GM08714 (cell line): ENCODE data around the gene SSTR5.
"Not testable (repeated sequence)": the region's sequence is repeated elsewhere in the genome, so short reads cannot be mapped to it uniquely, and the experiment has no call there.

Experiments used
- H3K4me3 ChIP-seq: fragments of 200-500 bp; sonication (Bioruptor generic); 2 replicates; pipeline ENCODE4 v1.5.1; 2014; ENCODE audit warnings: mild to moderate bottlenecking, low read length, inconsistent platforms
- ZNF274 ChIP-seq: IDR thresholded peaks from 2 replicates; pipeline ENCODE4 v1.6.1; 2012; ENCODE audit warnings: mild to moderate bottlenecking, low read depth, low read length

SSTR5 gene

DNA sequence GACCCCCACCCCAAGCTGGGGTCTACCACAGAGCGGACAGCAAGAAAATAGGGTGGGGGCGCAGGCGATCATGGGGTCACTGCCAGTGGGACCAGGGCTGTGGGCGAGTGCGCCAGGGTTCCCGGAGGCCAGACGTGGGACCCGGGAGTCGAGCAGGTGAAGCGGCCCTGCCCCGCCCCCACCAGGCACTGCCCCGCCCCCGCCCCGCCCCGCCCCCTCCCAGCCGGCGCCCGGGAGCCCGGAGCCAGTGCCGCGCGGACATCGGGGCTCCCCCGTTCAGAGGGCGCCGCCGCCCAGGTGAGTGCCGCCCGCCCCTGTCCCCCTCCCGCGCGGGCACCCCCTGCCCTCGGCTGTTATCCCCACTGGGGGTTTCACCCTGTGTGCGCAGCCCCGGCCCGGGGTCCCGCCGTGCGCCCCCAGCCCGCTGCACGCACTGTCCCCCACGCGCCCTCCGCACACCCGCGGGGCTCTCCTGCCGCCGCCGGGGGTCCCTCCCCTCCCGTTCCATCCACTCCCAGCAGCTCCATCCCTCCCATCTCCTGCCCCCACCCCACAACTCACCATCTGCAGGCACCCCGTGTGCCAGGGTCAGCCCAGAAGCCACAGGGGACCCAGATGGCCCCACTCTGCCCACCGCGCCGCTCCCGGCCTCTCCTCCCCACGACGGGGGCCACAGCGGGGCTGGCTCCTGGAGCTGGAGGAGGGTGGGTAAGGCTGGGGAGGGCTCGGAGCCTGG lies at the start of gene SSTR5:
Gene SSTR5 (plus strand): TSS at position 222 of the 736 bp plus-strand sequence. CDS start 6,122 bp downstream, outside the sequence.
- H3K4me3 ChIP-seq: no peak within 1 kb of the TSS

DNA sequence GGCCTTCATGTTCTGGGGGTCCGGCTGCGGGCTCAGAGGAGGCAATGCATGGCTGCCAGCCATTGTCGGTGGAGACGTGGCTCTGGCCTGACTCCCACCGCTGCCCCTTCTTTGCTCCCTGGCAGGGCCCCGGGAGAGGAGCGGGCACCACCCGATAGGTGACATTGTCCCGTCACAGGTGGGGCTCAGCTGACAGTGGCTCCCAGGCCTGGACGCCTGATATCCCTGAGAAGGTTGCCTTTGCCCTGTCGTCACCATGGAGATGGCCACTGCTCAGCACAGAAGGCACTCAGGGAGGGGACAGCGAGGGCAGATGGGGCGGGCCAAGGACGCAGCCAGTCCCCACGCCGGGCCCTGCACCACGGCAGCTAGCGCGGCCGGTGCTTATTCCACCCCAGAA lies 48.4 kb upstream of the SSTR5 start:
- TF ChIP-seq ZNF274: no peak
- no peak overlapping the region for H3K4me3 ChIP-seq

More for the DNA sequence above, at the start of gene SSTR5:
- no peak for TF ChIP-seq ZNF274

DNA sequence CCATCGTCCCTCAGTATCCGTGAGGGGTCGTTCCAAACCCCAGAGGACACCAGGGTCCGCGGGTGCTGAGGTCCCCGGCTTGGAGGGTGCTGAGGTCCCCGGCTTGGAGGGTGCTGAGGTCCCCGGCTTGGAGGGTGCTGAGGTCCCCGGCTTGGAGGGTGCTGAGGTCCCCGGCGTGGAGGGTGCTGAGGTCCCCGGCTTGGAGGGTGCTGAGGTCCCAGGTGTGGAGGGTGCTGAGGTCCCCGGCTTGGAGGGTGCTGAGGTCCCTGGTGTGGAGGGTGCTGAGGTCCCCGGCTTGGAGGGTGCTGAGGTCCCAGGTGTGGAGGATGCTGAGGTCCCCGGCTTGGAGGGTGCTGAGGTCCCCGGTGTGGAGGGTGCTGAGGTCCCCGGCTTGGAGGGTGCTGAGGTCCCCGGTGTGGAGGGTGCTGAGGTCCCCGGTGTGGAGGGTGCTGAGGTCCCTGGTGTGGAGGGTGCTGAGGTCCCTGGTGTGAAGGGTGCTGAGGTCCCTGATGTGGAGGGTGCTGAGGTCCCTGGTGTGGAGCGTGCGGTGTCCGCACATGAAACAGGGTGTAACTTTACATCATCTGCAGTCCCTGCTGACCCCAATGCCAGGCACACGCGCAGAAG lies 47.3 kb upstream of the SSTR5 start:
- not testable (repeated sequence) for H3K4me3 ChIP-seq

DNA sequence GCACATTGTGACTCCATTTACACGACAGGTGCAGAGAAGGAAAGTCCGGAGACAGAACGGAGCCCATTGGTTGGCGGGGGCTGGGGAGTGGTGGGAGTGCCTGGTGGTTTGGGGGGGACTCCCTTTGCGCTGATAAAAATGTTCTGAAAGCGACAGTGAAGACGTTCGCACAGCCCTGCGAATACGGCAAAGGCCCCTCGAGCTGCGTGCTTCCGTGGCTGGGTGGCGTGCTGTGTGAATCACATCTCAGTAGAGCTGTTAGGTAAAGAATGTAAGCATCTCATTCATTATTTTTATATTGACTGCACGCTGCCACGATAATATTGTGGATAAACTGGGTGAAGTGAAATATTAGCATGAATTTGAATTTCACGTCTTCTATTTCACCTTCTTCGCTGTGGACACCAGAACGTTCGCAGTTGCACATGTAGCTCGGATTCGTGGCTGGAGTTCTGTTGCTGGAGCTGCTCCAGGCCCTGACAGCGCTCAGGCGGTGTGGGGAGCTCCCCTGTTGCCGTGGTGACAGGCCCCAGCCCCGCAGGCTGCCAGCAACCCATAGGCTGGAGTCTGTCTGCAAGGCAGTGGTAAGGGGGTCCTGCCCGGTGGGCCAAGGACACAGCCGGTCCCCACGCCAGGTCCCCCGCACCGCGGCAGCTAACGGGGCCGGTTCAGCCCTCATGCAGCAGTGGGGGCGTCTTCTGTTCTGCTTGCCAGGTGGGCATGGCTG lies 46.3 kb upstream of the SSTR5 start:
- no peak for TF ChIP-seq ZNF274
- H3K4me3 ChIP-seq: no peak overlapping the region

DNA sequence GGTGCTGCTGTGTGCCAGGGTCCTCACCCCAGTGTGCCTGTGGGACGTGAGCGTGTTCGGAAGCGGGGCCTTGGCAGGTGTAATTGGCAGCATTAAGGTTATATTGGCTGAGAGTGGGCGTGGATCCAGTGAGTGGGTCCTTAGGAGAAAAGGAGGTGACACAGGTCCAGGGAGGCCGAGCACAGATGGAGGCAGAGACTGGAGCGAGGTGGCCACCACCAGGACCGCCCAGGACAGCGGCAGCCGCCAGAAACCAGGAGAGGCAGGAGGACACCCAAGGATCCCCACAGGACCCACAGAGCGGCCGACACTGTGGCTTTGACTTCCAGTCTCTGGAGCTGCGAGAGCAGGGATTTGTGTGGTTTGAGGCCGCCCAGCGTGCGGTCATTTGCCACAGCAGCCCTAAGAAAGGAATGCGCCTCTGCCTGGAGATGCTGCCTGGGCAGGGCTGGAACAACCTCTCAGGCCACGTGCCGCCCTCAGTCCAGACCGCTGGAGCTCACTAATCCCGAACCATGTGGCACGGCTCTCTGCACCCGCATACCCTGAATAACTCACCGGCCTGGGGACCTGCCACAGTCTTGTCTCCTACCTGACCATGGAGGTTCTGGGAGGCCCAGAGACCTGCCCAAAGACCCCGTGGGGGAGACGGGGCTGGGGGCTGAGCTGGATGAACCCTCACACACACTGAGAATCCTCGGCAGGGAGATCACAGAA lies 45.6 kb upstream of the SSTR5 start:
- no peak for TF ChIP-seq ZNF274
- H3K4me3 ChIP-seq: no peak overlapping the region

DNA sequence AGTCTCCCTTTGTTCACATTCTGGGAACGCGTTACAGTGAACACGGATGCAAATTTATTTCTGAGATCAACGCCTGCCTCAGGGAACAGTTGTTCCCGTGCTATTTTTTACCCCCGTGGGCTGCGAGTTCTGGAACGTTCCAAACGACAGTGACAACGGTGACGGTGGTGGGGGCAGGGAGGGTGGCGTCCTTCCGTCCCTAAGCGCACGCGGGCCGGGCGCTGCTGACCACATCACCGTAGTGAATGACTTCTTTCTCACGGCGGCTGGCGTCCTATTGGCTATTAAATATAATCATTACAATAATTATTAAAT lies 45.1 kb upstream of the SSTR5 start:
- TF ChIP-seq ZNF274: no peak
- no peak overlapping the region for H3K4me3 ChIP-seq

DNA sequence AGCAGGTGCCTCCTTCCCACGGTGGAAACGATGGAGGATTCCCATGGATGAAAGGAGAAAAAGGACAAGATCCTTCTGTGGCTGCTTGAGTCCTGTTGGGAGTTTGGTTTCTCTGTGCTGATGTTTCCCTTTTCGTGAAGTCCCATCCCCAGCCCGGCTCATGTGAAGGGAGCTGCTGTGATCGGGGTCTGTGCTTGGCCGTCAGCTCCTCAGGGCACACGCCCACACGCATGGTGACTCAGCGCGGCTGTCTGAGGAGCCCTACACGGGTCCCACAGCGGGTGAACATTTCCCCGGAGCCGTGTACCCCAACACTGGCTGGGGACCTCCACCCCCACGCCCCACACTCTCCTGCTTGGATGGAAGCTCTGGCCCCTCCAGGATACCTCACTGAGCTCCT lies 44.5 kb upstream of the SSTR5 start:
- TF ChIP-seq ZNF274: no peak
- H3K4me3 ChIP-seq: no peak overlapping the region

DNA sequence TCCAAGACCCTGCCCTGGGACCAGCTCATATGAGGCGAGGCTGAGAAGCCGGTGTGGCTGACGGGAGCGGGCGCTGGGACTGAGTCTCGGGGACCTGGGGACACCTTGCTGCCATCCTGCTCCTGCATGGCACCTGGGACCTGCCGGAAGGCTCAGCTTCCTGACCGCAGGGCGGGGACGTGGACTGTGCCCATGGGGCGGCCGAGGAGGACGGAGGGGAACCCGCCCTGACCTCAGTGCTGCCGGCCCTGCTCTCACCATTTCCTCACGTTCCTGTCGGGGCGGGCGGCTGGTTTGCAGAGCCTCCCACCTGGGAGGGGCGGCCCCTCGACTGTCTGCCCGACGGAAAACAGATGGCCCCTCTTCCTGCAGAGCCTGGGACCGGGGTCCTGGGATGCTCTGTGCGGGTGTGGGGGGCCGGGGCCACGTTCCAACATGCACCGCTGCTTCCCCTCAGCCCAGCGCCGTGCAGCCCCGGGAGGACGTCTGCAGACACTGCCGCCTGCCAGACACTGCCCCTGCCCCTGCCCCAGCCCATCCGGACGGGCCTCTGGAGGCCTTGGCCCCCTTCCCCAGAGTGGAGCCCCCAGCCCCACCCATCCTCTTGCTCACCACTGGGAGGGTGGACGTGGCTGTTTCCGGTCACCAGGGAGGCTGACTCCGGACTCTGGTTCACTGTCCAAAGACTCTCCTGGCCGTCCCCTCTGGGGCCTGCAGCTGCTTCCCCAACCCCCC lies 43.9 kb upstream of the SSTR5 start:
- no peak for TF ChIP-seq ZNF274
- H3K4me3 ChIP-seq: no peak overlapping the region

DNA sequence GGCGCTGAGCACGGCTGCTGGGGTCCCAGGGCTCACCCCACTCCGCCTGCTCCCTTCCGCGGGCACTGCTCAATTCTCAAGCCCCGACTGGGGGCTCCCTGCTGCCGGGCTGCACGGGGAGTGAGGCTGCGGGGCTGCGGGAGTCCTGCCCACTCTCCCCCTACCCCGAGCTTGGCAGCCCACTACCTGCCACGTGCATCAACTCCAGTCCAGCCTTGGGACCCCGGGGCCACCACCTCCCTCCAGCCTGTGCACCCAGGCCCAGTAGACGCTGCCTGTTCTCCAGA lies 43.3 kb upstream of the SSTR5 start:
- no peak overlapping the region for H3K4me3 ChIP-seq
- TF ChIP-seq ZNF274: no peak

DNA sequence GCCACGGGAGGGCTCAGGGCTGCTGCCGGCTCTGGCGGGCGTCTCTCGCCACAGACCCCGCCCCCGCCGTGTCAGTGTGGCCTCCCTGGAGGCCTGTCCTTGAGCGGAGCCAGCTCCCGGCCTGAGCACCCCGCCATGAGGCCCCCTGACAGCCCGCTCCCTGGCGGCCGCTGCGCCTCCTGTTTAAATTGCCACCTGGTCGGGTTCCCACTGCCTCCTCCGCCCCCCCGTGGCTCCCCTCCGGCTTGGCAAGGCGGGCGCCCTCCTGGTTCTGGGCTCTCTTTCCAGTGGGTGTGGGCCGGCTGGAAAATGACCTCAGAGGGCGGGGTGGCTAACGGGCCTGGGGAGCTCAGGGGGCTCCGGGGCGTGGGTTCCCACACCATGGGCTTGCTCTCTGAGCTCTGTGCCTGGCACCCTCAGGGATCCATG lies 42.1 kb upstream of the SSTR5 start:
- H3K4me3 ChIP-seq: no peak overlapping the region

DNA sequence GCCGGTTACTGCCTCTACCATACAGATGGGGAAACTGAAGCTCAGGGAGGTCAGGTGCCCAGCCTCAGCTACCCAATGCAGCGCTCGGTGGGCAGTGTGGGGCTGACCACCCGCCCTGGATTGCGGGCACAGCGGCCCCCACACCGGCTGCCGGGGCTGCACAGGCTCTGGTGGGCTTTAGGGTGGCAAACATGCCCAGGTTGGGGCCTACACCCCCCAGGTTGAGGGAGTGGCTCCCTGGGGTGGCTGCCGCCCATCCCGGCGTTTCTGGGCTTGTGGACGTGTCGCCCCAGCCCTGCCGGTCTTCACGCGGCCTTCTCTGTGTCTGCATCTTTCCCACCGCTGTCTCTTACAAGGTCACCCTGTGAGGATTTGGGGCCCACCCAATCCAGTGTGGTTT lies 40.9 kb upstream of the SSTR5 start:
- TF ChIP-seq ZNF274: no peak
- H3K4me3 ChIP-seq: no peak overlapping the region

More for the DNA sequence above, 42.1 kb upstream of the SSTR5 start:
- TF ChIP-seq ZNF274: no peak

DNA sequence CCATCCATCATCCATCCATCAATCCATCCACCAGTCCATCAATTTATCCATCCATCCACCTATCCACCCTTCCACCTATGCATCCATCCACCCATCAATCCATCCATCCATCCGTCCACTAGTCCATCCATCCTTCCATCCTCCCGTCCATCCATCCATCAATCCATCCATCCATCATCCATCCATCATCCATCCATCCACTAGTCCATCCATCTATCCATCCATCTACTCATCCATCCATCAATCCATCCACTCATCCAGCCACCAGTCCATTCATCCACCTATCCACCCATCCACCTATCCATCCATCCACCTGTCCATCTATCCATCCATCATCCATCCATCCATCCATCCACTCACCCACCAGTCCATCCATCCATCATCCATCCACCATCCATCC lies 39.9 kb upstream of the SSTR5 start:
- no peak overlapping the region for H3K4me3 ChIP-seq
- no peak for TF ChIP-seq ZNF274

DNA sequence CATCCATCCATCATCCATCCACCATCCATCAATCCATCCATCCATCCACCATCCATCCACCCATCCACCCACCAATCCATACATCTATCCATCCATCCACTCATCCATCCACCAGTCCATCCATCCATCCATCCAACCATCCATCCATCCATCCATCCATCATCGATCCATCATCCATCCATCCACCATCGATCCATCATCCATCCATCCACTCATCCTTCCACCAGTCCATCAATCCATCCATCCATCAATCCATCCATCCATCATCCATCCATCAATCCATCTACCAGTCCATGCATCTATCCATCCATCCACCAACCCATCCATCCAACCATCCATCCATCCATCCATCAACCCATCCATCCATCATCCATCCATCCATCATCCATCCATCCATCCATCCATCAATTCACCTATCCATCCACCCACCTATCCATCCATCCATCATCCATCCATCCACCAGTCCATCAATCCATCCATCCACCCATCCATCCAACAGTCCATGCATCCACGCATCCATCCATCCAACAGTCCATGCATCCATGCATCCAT lies 39.3 kb upstream of the SSTR5 start:
- no peak for TF ChIP-seq ZNF274
- H3K4me3 ChIP-seq: no peak overlapping the region
